AG09319 (cell line): ENCODE results near the gene RPP25L.

Experiments
- DNase-seq: peaks from one replicate; pipeline ENCODE4 v3.0.0-alpha.2; 2010; ENCODE audit warnings: low read depth; ENCODE audit errors: extremely low read depth
- TF ChIP-seq, protein P1 (sequence below): IDR thresholded peaks from 2 replicates; pipeline ENCODE4 v1.5.1; 2011; ENCODE audit warnings: low read depth, mild to moderate bottlenecking, inconsistent platforms, low read length, moderate library complexity

The RPP25L gene

DNA sequence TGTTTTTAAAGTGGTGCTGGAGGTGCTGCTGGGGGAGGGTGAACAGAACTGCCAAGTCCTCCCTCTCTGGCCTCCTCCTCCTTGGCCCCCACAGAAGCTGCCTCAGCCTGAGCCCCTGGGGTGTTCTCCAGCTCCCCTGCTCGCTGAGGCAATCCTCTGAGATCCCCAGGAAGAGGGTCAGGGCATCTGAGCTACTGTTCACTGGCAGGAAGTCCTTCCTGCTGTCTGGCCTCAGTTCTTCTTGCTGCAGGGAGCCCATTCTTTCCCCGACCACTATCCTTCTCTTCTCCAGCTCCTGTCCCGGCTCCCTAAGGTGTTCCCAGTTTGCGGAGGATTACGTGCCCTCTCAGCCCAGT is 32.1 kb downstream of the RPP25L start:
- TF ChIP-seq, protein P1, sequence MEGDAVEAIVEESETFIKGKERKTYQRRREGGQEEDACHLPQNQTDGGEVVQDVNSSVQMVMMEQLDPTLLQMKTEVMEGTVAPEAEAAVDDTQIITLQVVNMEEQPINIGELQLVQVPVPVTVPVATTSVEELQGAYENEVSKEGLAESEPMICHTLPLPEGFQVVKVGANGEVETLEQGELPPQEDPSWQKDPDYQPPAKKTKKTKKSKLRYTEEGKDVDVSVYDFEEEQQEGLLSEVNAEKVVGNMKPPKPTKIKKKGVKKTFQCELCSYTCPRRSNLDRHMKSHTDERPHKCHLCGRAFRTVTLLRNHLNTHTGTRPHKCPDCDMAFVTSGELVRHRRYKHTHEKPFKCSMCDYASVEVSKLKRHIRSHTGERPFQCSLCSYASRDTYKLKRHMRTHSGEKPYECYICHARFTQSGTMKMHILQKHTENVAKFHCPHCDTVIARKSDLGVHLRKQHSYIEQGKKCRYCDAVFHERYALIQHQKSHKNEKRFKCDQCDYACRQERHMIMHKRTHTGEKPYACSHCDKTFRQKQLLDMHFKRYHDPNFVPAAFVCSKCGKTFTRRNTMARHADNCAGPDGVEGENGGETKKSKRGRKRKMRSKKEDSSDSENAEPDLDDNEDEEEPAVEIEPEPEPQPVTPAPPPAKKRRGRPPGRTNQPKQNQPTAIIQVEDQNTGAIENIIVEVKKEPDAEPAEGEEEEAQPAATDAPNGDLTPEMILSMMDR = no peak

DNA sequence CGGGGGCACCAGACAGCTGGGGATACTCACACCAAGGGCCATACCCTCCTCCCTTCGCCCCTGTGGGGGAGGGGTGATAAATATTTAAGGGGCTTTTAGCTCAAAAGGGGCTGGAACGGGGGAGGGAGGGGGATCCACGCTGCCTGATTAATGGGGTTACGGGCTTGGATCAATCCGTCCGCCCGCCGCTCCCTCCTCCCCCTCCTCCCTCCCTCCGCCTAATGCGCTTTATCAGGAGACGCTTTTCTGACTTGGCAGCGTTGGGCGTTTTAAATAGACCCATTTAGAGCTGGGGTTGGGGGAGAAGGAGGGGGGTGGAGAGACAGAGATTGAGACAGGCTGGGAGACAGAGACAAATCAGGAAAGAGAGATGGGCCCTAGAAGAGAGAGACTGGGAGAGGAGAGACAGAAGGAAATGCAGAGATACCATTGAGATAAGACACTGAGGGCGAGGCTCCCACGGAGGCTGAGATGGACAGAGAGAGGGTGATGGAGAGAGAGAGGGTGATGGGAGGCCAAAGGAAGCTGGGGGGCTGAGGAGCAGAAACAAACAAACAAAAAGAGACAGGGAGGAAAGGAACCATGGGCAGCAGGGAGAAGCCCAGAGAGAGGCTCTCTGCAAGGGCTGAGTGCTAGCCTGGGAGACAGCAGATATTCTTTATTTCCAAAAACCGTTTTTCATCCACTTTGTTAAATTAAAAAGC is 32.6 kb downstream of the RPP25L start:
- TF ChIP-seq, protein P1 = no peak
- DNase-seq = no peak

More for the DNA sequence above, 32.1 kb downstream of the RPP25L start:
- DNase-seq = no peak

DNA sequence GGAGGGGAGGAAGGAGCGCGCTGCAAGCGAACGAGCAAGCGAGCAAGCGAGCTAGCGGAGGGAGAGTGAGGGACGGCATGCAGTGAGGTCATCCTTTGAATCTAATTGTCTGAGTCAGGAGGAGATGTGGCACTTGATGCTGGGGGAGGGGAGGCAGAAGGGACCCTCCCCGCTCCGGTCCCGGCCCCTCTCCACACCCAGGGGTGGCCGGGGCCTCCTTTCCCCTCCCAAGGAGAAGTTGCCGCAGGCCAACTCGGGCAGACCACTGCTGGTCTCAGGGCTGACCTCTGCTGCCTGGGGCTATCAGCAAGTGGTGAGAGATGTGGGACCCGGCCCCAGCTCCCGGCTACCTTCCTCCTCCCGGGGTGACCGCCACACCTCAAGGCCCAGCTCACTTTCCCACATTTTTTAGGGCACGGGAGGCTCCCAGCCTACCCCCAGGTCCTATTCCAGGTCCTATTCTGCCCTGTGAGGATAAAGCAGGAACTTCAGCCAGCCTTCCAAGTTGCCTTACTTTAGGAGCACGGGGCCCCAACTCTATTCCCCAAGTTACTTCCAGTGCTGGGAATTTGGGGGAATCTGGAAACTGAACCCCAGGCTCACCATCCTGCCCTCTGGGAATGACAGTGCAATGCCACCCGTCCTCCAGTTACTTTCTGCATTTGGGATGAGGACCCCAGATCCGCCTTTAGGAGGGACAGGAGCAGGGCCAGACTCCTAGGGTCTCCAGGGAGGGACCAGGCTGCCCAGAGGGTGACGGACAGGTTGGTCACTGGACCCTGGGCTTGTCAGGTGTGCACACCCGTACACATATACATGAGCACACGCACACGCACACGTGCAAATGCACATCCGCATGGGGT is 33.4 kb downstream of the RPP25L start:
- TF ChIP-seq, protein P1 = no peak
- DNase-seq = no peak

DNA sequence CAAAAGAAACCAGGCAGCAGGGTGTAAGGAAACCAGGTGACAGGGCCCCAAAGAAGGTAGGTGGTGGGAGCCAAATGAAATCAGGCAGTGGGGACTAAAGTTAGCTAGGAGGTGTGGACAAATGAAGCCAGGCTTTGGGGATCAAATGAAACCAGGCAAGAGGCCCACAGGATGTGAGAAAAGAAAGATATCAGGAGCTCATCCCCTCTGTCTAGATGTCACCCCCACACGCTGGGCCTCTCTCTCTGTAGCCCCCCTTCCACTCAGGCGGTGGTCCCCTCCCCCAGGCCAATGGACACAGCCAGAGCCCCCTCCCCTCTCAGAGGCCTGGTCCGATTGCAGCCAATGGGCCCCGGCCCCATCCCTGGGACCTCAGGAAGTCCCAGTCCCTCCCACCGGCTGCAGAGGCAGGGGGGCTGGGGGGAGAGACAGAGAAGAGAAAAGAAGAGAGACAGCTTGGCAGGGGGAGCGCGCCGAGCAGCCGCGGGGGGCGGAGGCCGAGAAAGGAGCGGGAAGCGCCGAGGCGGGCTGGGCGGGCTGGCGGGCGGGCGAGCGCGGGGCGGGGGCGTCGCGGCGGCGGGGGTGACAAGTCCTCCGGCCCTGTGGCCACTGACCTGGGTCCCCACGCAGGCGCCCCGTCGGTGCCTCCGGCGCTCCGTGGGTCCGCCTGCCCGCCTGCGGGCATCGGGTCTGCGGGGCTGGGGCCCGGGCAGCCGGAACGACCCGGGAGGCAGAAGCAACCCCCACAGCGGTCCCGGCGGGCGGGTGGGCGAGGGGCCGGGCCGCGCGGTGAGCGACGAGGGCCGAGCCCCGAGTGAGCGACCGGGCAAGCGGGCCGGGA is 34.3 kb downstream of the RPP25L start:
- DNase-seq = no peak
- TF ChIP-seq, protein P1 = no peak

DNA sequence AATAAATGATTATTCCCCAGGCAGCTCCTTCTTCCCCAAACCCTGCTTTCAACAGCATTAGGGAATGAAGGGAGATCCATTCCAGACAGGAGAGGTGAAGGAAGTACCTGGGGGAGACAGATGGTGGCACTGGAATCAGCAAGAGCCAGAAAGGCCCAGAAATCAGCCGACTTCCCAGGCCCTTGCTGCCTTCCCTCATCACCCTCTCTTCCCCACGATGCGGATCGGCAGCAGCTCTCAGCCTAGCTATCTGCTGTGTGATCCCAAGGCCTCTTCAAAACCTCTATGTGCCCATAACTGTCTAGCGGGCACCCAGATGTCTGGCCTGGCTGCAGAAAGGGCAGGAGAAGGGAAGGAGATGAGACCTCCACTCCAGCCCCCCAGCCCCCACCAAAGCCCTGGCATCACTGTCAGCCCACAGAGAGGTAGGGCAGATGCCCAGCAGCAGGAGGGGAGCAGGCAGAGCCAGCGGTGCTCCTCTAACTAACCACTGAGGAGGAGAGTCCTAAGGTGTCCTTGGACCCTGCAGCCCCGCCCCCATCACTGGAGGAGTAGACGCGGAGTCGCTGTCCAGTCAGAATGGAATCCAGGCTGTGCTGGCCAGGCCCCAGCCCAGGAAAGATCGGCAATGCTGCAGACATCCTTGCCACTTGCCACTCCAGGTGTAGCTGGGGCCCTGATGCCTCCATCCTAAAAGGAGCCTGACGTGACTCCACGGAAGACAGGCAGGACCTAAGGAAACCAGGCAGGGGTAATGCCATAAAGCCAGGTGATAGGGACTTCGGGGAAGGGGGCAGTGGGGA is 35.1 kb downstream of the RPP25L start:
- TF ChIP-seq, protein P1 = no peak
- no peak for DNase-seq

DNA sequence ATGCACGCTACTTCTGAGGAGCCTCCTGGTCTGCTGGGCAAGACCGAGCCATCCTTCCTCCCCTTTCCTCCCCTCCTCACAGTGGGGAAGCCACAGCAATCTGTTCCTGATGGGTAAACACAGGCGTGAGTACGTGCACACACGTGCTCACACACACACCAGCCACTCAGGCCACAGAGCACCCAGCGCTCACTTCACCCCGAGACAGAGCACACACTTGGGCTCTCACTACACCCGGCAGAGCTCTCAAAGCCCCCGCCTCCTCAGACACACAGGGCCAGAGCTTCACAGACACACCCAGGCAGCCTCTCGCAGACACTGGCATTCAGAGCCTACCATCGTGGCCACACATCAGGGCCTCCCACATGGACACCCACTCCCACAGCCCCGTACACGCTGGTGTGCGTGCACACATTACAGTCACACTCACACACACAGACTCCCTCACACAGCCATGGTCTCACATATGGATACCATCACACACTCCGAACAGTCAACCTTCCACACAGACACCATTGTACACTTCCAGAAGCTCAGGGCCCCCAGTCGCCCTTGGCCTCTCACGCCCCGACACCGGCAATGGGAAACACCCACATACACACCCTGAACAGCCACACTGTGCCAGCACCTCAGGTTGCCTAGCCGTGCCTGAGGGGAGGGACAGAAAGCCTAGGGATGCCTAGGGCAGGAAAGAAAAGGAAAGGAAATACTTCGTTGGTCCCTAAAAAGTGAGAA is 35.9 kb downstream of the RPP25L start:
- no peak for DNase-seq
- TF ChIP-seq, protein P1 = no peak
